H54 (cell line): ENCODE measurements around the gene PLEKHM3.
A peak's percentile ranks its signal among the peaks of the same experiment; 100 is the strongest.
"Not testable (repeated sequence)": the region's sequence is repeated elsewhere in the genome, so short reads cannot be mapped to it uniquely, and the experiment has no call there.

Experiments used
- DNase-seq: peaks from one replicate; pipeline ENCODE4 v3.0.0; 2011; ENCODE audit warnings: low spot score, mixed read lengths; ENCODE audit not compliant: insufficient read length
- FAIRE-seq: peaks from 3 replicates; lab custom pipeline; 2011; peaks lifted over from hg19 to GRCh38; lab: Jason Lieb, UNC
- POLR2A ChIP-seq: IDR thresholded peaks from 2 replicates; pipeline ENCODE4 v1.6.1; 2011; ENCODE audit warnings: low read depth, mild to moderate bottlenecking, low read length

The PLEKHM3 gene

DNA sequence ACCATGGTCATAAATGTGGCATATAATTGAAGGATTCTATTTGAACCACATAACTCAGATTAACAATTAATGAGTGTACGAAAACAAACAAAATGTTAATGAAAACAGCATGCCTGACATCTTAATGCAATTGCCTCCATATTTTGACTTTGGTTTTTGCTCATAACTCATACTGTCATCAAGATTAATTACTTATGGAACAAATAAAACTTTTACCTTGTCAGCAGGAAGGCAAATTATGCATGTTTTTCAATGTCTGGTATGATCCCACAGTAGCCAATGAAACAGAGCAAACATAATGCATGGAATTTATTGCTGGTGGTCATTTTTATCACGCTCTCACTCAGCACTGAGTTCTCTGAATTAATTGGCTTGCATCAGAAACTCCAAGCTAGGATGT lies 5.1 kb downstream of the PLEKHM3 start:
- FAIRE-seq = no peak
- no peak for DNase-seq
- TF ChIP-seq POLR2A = no peak

DNA sequence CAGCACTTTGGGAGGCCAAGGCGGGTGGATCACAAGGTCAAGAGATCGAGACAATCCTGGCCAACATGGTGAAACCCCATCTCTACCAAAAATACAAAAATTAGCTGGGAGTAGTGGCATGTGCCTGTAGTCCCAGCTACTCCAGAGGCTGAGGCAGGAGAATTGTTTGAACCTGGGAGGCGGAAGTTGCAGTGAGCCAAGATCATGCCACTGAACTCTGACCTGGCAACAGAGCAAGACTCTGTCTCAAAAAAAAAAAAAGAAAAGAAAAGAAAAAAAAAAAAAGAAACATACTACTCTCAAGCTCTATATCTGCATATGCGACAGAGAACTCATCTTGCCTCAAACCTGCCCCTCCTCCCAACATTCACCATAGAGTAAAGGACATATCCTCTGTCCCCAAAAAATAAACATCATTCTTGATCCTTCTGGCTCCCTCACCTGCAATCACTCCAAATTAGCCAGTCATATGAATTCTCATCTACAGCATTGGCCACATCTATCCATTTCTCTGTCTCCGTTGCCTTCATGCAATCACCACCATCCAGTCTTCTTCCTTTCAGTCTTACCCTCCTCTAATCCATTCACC lies 7.1 kb downstream of the PLEKHM3 start:
- not testable (repeated sequence) for FAIRE-seq, DNase-seq

DNA sequence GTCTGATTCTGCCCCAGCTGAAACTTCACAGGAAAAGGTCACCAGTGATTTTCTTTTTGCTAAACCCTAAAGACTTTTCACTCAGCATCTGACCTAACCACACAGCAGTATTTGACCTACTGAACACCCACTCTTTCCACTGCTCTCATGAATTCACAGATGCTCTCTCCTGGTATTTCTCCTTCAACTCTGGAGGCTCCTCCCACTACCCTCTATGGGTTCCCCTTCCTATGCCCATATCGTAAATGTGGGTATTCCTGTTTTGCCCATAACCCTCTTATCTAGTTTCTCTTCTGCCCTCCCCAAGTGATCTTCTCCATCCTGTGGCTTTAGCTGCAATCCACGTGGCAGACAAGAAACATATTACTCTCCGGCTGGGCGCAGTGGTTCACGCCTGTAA lies 7.6 kb downstream of the PLEKHM3 start:
- no peak for TF ChIP-seq POLR2A
- DNase-seq (no peak), FAIRE-seq (no peak)

DNA sequence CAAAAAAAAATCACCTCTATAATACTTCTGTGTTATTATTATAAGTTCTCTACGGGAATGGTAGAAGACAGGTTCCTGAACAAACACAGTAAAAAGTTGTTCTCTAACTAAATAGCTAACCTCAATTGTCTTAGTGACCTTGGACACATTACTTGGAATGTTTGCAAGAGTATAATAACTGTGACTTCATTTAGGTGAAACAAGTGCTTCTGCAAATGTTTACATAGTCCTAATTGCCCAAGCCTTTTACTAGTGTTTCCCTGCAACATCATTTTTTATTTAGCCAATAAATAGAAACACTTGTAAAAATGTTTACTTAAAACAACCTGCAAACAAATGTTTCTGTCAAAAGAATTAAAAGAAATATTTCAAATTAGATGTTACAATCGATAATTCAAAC lies 9.9 kb downstream of the PLEKHM3 start:
- no peak for FAIRE-seq
- no peak for DNase-seq
- no peak for TF ChIP-seq POLR2A

DNA sequence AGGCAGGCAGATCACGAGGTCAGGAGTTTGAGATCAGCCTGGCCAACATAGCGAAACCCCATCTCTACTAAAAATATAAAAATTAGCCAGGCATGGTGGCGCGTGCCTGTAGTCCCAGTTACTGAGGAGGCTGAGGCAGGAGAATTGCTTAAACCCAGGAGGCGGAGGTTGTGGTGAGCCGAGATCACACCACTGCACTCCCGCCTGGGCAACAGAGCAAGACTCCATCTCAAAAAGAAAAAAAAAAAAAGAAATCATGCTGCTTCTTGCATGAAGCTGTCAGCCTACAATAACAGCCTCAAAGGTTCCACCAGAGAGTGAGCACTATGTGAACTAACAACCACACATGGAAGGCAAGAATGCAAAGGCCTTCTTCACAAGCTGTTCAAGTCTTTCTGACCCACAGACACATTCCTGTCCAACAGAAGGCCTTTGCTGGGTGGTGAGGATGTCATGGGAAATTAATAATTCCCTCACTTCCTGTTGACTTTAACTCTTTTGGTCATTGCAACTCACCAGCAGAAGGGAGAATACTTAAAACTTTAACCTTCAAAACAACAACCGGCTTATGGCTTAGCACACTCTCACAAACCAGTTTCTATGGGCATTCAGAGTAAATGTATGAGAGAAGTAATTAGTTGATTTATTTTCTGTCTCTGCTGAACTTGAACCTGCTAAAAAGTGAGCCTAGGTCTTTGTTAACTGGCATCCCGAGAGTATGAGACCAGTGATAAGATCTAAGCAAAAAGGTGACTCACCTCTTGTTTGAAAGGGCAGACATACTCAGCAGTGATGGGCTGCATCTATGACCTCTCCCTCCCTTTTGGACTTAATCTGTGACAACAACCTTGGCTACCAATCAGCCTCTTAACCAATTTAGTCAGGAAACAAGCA lies 11.8 kb downstream of the PLEKHM3 start:
- peak; percentile 94 for FAIRE-seq
- DNase-seq = peak; percentile 54
- TF ChIP-seq POLR2A = no peak

DNA sequence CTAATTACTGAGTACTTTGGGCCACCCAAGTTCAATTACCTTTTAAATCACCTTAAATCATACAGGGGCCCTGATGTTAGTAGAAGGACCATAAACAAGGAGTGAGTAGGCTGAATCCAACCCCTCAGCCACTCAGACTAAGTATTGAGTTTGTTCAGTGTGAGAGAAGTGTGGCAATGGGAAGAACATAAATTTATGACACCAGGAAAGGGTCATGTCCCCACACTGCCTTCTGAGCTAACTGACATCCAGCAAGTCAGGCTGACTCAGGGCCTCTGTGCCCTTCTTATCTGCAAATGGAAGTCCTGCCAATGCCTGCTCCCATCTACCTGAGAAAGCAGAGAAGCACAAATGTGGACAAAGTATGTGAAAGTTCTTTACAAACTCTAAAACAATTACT lies 12.9 kb downstream of the PLEKHM3 start:
- no peak for TF ChIP-seq POLR2A
- DNase-seq = no peak
- FAIRE-seq = no peak

DNA sequence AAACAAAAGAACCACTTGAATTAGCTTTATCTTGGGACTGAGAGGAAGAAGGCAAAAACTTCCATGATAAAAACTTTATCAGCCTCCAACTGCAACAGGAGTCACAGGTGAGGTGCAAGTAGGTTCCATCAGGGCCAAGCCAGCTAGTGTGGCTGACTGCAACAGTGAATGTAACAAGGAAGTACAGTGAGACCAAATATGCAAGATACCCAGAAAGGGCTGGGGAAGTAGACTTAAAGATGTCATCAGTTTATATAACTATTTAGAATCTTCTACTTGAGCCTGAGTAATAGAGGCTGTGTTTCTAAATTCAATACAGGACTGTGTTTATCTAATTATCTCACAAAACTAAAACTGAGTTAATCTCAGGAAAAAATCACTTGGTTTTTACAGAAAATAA lies 14.8 kb downstream of the PLEKHM3 start:
- no peak for DNase-seq
- FAIRE-seq = no peak
- TF ChIP-seq POLR2A = no peak

DNA sequence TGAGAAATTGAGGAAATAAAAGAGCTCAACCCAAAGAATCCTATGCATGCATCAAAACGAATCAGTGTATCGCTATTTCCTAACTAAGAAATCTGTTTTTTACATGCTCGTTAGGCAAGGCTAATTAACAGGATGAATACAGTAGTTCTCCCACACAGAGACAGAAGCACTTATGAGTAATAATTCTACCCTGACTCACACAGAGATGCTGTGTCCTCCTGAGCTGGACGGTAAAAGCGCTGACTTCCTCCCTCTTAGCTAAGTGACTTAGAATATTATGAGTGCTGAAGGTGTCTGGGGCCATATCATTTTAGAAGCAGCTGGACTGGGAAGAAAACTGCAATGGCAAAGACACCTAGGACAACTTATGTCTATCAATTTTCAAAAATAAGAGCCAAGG lies 18.5 kb downstream of the PLEKHM3 start:
- TF ChIP-seq POLR2A = no peak
- DNase-seq (peak; percentile 22), FAIRE-seq (peak; percentile 90)

DNA sequence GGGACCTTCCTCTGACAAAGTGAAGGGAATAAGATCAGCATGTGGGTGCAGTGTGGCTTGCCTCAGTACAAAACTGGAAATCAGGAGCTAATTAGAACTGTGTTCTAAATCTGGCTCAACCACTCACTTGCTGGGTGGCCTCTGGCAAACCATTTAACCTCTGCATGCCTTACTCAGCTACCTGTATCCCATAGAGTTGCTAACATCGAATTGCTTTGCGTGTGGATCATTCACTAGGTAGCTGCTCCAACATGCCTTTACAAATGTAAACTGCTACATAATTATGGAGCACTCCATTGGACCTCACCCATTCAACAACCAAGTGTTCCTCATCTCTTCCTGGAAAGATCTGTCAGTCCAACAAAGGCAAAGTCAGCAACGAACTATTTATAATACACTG lies 19.0 kb downstream of the PLEKHM3 start:
- no peak for DNase-seq
- TF ChIP-seq POLR2A = no peak
- FAIRE-seq = peak; percentile 6

DNA sequence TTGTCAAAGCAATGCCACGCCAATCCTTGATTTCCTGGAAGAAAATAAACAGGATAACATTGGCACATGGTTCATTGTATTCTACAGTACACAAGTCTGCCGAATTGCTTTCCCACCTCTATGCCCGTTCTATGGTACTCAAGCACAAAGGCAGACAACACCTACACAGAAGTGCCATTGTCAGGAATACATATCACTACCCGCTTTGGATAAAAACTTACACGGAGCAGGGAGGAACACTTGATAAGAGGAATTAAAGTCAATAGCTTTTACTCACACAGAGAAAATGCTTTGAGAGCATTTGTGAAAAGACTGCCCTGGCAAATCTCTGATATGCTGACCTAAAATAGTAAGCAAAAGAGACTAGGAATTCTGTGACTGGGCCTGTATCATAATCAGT lies 23.4 kb downstream of the PLEKHM3 start:
- DNase-seq (no peak), FAIRE-seq (no peak)
- TF ChIP-seq POLR2A = no peak

DNA sequence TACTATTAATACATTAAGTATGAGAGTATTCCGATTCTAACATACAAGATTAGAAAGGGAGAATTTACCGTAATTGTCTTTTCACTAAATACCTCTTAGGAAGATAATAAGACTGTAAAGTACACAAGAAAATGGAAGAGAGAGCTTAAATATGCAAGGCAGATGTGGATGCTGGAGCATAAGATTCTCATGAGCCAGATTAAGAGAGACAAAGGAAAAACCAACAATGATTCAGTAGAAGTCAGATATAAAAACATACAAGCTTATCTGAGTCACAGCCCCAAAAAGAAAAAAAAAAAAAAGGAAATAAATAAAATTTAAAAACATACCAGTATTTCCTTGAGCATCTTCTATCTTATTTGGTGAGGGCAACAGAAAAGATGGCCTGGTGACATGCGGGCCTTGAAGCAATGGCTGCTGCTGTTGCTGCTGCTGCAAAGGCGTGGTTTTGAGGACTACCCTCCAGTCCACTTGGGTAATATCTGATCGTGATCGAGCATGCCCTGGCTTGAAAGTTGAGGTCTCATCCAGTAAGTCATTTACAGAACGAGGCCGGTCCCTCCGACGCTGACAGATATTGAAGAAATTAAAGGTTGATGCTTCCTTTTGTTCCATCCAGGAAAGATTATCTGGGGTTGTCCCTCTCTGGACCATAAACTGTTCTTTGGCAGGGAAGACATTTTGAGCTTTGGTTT lies 24.5 kb downstream of the PLEKHM3 start:
- no peak for DNase-seq
- TF ChIP-seq POLR2A = no peak
- FAIRE-seq = no peak

DNA sequence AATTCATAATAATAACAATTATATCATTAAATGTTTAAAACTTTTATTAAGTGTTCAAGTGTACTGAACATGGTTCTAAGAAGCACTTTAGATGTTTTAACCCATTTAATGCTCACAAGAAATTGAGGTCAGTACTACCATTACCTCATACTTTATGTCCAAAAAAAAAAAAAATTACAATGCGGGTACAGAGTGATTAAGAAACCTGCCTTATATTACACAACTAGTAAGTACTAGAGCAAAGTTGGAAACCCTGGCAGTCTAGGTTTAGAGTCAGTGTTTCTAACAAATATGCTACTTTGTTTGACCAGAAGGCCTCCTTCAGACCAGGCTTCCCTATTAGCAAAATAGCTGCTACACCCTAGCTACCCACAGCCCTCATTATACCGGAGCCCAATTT lies 28.5 kb downstream of the PLEKHM3 start:
- no peak for DNase-seq
- no peak for FAIRE-seq
- no peak for TF ChIP-seq POLR2A

DNA sequence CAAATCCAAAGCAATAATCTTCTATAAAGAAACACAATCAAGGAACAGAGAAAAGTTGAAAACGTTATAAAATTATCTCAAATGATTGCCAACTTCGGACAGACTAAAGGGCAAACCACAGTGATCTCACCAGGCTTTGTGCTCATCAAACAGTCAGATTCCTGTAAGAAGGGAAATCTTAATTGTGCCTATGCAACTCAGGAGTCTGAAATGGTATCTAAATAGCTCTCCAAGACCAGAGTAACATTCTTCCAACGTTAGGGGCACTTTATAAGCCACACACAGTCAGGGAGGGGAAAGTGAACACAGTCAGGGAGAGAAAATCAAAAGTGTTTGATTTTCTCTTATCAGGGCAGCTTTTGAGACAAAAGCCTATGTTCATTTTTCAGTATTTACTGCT lies 29.4 kb downstream of the PLEKHM3 start:
- no peak for DNase-seq
- TF ChIP-seq POLR2A = no peak
- peak; percentile 33 for FAIRE-seq

DNA sequence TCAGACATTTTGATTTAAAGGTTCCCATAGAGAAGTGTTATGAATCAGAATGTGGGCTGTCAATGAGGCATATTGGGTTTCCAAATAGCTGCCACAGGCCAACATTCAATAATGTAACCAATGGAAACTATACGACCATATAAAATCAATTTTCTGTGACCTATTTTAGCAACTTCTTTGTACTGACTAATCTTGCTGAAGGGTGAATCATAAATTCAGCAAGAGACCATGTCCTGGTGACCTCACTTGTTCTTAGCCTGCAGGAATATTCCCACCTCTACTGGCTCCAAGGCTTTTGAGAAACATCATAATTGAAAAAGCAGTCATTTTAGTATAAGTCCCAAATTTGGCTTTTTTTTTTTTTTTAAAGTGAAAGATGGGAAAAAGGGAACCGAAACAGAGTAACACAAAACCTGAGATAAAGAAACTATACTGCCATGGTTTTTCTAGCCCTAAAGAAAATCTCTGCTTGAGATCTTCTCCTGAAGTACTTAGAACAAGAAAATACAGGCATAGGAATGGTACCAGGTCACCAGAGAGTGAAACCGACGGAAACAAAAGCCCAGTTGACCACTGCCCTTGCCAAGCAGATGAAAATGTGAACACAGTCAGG lies 32.1 kb downstream of the PLEKHM3 start:
- peak; percentile 91 for FAIRE-seq
- peak; percentile 41 for DNase-seq
- TF ChIP-seq POLR2A = no peak
